Measurements from ENCODE around the gene GP5.

GRCh38 chr3:194369522-194370279, 29.4 kb downstream of the GP5 start, which contains the start of gene LRRC15:
- TF ChIP-seq CGGBP1 (CRISPR knock-in tag; IDR thresholded peaks at IDR 0.05) (no peak), SNRNP70 (optimal IDR thresholded peaks at IDR 0.05; ENCODE audit: low read depth, low read length) (no peak), ZNF354B (CRISPR knock-in tag; IDR thresholded peaks at IDR 0.05) (no peak), TRIM25 (IDR thresholded peaks at IDR 0.05; ENCODE audit: borderline replicate concordance) (no peak), JUNB (CRISPR knock-in tag; conservative IDR thresholded peaks at IDR 0.05) (no peak), TRIM24 (IDR thresholded peaks at IDR 0.05) (no peak), LARP7 (IDR thresholded peaks at IDR 0.05) (no peak), ELK3 (CRISPR knock-in tag; IDR thresholded peaks at IDR 0.05) (no peak)
- TF ChIP-seq, protein P1, sequence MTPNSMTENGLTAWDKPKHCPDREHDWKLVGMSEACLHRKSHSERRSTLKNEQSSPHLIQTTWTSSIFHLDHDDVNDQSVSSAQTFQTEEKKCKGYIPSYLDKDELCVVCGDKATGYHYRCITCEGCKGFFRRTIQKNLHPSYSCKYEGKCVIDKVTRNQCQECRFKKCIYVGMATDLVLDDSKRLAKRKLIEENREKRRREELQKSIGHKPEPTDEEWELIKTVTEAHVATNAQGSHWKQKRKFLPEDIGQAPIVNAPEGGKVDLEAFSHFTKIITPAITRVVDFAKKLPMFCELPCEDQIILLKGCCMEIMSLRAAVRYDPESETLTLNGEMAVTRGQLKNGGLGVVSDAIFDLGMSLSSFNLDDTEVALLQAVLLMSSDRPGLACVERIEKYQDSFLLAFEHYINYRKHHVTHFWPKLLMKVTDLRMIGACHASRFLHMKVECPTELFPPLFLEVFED (CRISPR knock-in tag; conservative IDR thresholded peaks at IDR 0.05) = no peak

All from K562 (cell line).